Stromal cell of bone marrow (primary cell): ENCODE results near the gene KMT2B.

Source experiments
- DNase-seq: peaks from one replicate; pipeline ENCODE4 v3.0.0-alpha.2; 2012; ENCODE audit warnings: low read depth

The KMT2B gene

GRCh38 chr19:35742121-35742724 is 24.4 kb downstream of the KMT2B start, which contains the start of gene IGFLR1:
TSS of gene IGFLR1 (minus strand) at chr19:35742452. CDS start at chr19:35741180, 1,272 bp downstream.
- DNase-seq: no peak

GRCh38 chr19:35743640-35744429 is 26.0 kb downstream of the KMT2B start:
- no peak for DNase-seq

- DNase-seq: peak; percentile 96
These were observed 26.9 kb downstream of the KMT2B start for GRCh38 chr19:35744430-35745327.

- peak; percentile 99 for DNase-seq
These were observed 27.7 kb downstream of the KMT2B start, which contains the start of the genes PSENEN and U2AF1L4 for GRCh38 chr19:35745328-35746086. TSS of gene PSENEN (plus strand) at chr19:35745651. CDS start at chr19:35745931, 280 bp downstream. TSS of gene U2AF1L4 (minus strand) at chr19:35745418. CDS start at chr19:35745391, 27 bp downstream.

- no peak for DNase-seq
These were observed 28.3 kb downstream of the KMT2B start for GRCh38 chr19:35746087-35746462.

- DNase-seq: no peak
These were observed 28.7 kb downstream of the KMT2B start for GRCh38 chr19:35746531-35746930.

GRCh38 chr19:35748106-35749020 is 30.6 kb downstream of the KMT2B start, which contains the start of gene LIN37:
TSS of gene LIN37 (plus strand) at chr19:35748576. CDS start at chr19:35748725, 149 bp downstream.
- DNase-seq: peak; percentile 99

- no peak for DNase-seq
These were observed 32.4 kb downstream of the KMT2B start for GRCh38 chr19:35750167-35750566.

GRCh38 chr19:35751839-35752745 is 34.3 kb downstream of the KMT2B start:
- no peak for DNase-seq

- no peak for DNase-seq
These were observed 35.0 kb downstream of the KMT2B start for GRCh38 chr19:35752746-35753350.

- DNase-seq: no peak
These were observed 36.0 kb downstream of the KMT2B start for GRCh38 chr19:35753634-35754369.

- no peak for DNase-seq
These were observed 36.7 kb downstream of the KMT2B start for GRCh38 chr19:35754370-35755130.

- no peak for DNase-seq
These were observed 37.3 kb downstream of the KMT2B start for GRCh38 chr19:35755131-35755549.

- peak; percentile 57 for DNase-seq
These were observed 38.0 kb downstream of the KMT2B start for GRCh38 chr19:35755550-35756376.

- DNase-seq: no peak
These were observed 38.8 kb downstream of the KMT2B start, which contains the start of gene HSPB6 for GRCh38 chr19:35756377-35757230. TSS of gene HSPB6 (minus strand) at chr19:35757029. CDS start at chr19:35757008, 21 bp downstream.
